ENCODE results near the gene CD38. TPM values are rescaled to one million over a fixed set of nuclear protein-coding genes. Genes with fewer than 3 reads are reported as not detected.
A peak's percentile ranks its signal among the peaks of the same experiment; 100 is the strongest.
"Not testable (repeated sequence)": the region's sequence is repeated elsewhere in the genome, so short reads cannot be mapped to it uniquely, and the experiment has no call there.

The CD38 gene
- total and polyA plus RNA-seq, 5 donors from 2014 or later, result 4.8 to 14.5 (median 6.4) TPM

DNA sequence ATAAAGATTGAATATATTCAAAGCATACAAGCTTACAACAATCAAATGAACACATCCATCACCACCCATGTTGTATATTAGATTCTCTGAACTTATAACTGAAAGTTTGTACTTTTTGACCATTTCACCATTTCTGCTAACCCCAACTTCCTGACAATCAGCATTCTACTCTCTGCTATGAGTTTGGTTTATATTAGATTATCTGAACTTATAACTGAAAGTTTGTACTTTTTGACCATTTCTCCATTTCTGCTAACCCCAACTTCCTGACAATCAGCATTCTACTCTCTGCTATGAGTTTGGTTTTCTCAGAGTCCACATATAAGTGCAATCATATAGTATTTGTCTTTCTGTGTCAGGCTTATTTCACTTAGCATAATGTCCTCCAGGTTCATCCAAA is 15.7 kb upstream of the CD38 start:
- H3K27me3 Mint-ChIP-seq; H3K27ac ChIP-seq (ENCODE audit: insufficient read depth, low read length, poor library complexity, severe bottlenecking); H3K4me3 ChIP-seq (ENCODE audit: low read depth, low read length); H3K9me3 Mint-ChIP-seq; H3K36me3 ChIP-seq (ENCODE audit: control insufficient read depth, insufficient read depth, low read length); H3K9me3 ChIP-seq (ENCODE audit: control insufficient read depth in 2 of 2, low read length in 2 of 2); H3K36me3 Mint-ChIP-seq; ATAC-seq (ENCODE audit: low read depth in 2 of 2); DNase-seq; H3K27me3 ChIP-seq (ENCODE audit: control insufficient read depth, insufficient read depth, low read length): not testable (repeated sequence)
- Mint-ChIP-seq H3K27ac (peak overlapping the region in 1 of 3 donors; percentile 87), H3K4me1 (peaks cover 20 to 39% (median 25%) of the 10 kb centered on the region in 4 donors), H3K4me3 (peak overlapping the region in 1 of 4 donors; percentile 10)
- peaks cover 27% of the 10 kb centered on the region for H3K4me1 ChIP-seq (ENCODE audit: control insufficient read depth, insufficient read depth, low read length, poor library complexity, severe bottlenecking)

- Histone ChIP-seq H3K9me3 (ENCODE audit: control insufficient read depth in 2 of 2, low read length in 2 of 2) (no peaks in the 10 kb centered on the region), H3K36me3 (ENCODE audit: control insufficient read depth, insufficient read depth, low read length) (no peaks in the 10 kb centered on the region), H3K27ac (ENCODE audit: insufficient read depth, low read length, poor library complexity, severe bottlenecking) (no peak overlapping the region), H3K4me3 (ENCODE audit: low read depth, low read length) (no peak overlapping the region), H3K27me3 (ENCODE audit: control insufficient read depth, insufficient read depth, low read length) (no peaks in the 10 kb centered on the region), H3K4me1 (ENCODE audit: control insufficient read depth, insufficient read depth, low read length, poor library complexity, severe bottlenecking) (peaks cover 31% of the 10 kb centered on the region)
- H3K27ac Mint-ChIP-seq, result peak overlapping the region; percentile 63 to 94 (median 92)
- ATAC-seq (ENCODE audit: low read depth in 2 of 2) (no peak), DNase-seq (peak in 1 of 3 donors; percentile 31)
- peaks cover 9% of the 10 kb centered on the region for H3K27me3 Mint-ChIP-seq
- H3K4me1 Mint-ChIP-seq, result peaks cover 20 to 49% (median 29%) of the 10 kb centered on the region in 4 donors
- no peak overlapping the region for H3K4me3 Mint-ChIP-seq
- H3K36me3 Mint-ChIP-seq, result no peaks in the 10 kb centered on the region
- H3K9me3 Mint-ChIP-seq, result peaks cover 0 to 1% (median 0%) of the 10 kb centered on the region in 7 donors
Measured at GRCh38 chr4:15765391-15765790, 12.7 kb upstream of the CD38 start.

DNA sequence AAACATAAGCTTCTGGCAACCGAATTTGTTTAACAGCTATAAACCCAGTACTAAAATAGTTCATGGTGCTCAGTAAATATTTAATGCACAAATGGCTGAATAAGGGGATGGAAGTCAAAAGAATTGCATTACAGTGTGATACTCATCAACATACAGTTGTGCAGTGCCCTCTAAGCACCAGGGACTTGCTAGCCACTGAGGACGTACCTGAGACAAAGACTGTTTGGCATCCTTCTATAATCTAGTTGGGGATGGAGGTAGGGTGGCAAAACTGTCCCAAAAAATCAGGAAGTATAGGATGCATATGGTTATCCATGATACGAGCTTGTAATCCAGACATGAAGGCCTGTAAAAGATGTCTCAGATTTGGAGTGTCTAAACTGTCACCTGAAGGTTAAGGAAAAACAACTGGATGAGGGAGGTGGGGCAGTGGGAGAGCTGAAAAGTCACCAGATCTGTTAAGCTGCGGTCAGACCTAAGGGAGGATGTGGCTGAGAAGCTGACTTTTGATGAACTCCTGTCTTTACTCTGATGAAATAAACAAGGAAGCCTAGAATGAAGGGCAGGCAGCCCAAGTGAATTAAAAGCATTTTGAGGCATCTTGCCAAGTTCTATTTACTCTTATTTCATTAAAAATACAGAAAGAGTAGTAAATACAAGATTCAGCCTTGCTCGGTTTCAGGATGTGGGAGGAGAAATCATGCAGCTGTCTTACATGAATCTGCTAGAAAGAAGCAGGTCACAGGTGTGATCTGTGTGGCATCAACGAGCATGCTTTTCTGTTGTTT is 12.0 kb upstream of the CD38 start:
- Mint-ChIP-seq H3K9me3 (peaks cover 0 to 1% (median 0%) of the 10 kb centered on the region in 7 donors), H3K27ac (peak overlapping the region; percentile 63 to 94 (median 92)), H3K4me1 (peaks cover 20 to 51% (median 32%) of the 10 kb centered on the region in 4 donors), H3K4me3 (peak overlapping the region; percentile 4 to 45 (median 30)), H3K36me3 (no peaks in the 10 kb centered on the region), H3K27me3 (peaks cover 9% of the 10 kb centered on the region)
- ATAC-seq (ENCODE audit: low read depth in 2 of 2), result peak; percentile 75 to 83
- peak overlapping the region; percentile 58 for H3K4me3 ChIP-seq (ENCODE audit: low read depth, low read length)
- no peaks in the 10 kb centered on the region for H3K9me3 ChIP-seq (ENCODE audit: control insufficient read depth in 2 of 2, low read length in 2 of 2)
- no peaks in the 10 kb centered on the region for H3K36me3 ChIP-seq (ENCODE audit: control insufficient read depth, insufficient read depth, low read length)
- no peaks in the 10 kb centered on the region for H3K27me3 ChIP-seq (ENCODE audit: control insufficient read depth, insufficient read depth, low read length)
- peaks cover 31% of the 10 kb centered on the region for H3K4me1 ChIP-seq (ENCODE audit: control insufficient read depth, insufficient read depth, low read length, poor library complexity, severe bottlenecking)
- H3K27ac ChIP-seq (ENCODE audit: insufficient read depth, low read length, poor library complexity, severe bottlenecking), result peak overlapping the region; percentile 62
- peak in 2 of 3 donors; percentile 64 to 84 for DNase-seq

DNA sequence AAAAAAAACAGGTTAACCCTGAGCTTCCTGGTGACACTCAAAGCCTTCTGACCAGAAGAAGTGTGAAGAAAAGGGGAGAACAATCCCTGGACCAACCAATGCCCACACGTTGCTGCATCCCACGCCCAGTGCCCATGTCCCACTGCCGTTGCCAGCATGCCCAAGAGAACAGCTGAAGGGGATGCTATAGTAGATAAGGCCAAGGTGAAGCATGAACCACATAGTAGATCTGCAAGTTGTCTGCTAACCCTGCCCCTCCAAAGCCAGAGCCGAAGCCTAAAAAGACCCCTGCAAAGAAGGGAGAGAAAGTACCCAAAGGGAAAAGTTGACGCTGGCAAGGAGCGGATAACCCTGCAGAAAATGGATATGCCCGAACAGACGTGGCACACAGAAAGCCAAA is 11.3 kb upstream of the CD38 start:
- Mint-ChIP-seq H3K4me1 (peaks cover 25 to 58% (median 39%) of the 10 kb centered on the region in 4 donors), H3K36me3 (no peaks in the 10 kb centered on the region)
- peak overlapping the region; percentile 58 for H3K4me3 ChIP-seq (ENCODE audit: low read depth, low read length)

DNA sequence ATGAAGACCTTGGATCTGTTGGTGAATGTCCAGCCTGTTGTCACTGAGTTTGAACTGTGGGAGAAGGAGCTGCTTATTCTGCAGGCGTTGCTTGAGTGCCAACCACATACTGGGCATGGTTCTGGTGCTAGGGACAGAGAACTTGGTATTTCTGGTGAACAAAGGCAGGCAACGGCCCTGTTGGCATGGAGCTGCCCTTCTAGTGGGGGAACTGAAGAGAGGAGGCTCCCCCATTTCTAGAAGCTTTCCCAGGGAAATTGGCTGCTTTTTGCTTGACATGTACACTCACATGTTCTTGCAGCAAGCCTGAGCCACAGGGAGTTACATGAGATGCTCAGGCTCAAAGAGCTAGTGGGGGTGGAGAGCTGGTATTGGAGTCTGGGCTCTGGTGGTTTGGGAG is 8.9 kb upstream of the CD38 start:
- Mint-ChIP-seq H3K4me1 (peaks cover 20 to 68% (median 51%) of the 10 kb centered on the region in 4 donors), H3K36me3 (no peaks in the 10 kb centered on the region), H3K27me3 (peaks cover 28% of the 10 kb centered on the region), H3K4me3 (no peak overlapping the region), H3K27ac (peak overlapping the region in 1 of 3 donors; percentile 63), H3K9me3 (peaks cover 0 to 5% (median 0%) of the 10 kb centered on the region in 7 donors)
- H3K4me3 ChIP-seq (ENCODE audit: low read depth, low read length), result no peak overlapping the region
- peaks cover 26% of the 10 kb centered on the region for H3K4me1 ChIP-seq (ENCODE audit: control insufficient read depth, insufficient read depth, low read length, poor library complexity, severe bottlenecking)
- H3K27me3 ChIP-seq (ENCODE audit: control insufficient read depth, insufficient read depth, low read length), result no peaks in the 10 kb centered on the region
- ATAC-seq (ENCODE audit: low read depth in 2 of 2) (no peak), DNase-seq (no peak)
- H3K36me3 ChIP-seq (ENCODE audit: control insufficient read depth, insufficient read depth, low read length), result no peaks in the 10 kb centered on the region
- H3K27ac ChIP-seq (ENCODE audit: insufficient read depth, low read length, poor library complexity, severe bottlenecking), result no peak overlapping the region
- H3K9me3 ChIP-seq (ENCODE audit: control insufficient read depth in 2 of 2, low read length in 2 of 2), result no peaks in the 10 kb centered on the region

More for the DNA sequence above, 11.3 kb upstream of the CD38 start:
- Mint-ChIP-seq H3K9me3 (peaks cover 0 to 1% (median 0%) of the 10 kb centered on the region in 7 donors), H3K27ac (peak overlapping the region; percentile 57 to 94 (median 92)), H3K4me3 (peak overlapping the region; percentile 4 to 45 (median 30)), H3K27me3 (peaks cover 15% of the 10 kb centered on the region)
- Histone ChIP-seq H3K4me1 (ENCODE audit: control insufficient read depth, insufficient read depth, low read length, poor library complexity, severe bottlenecking) (peaks cover 31% of the 10 kb centered on the region), H3K9me3 (ENCODE audit: control insufficient read depth in 2 of 2, low read length in 2 of 2) (no peaks in the 10 kb centered on the region), H3K27me3 (ENCODE audit: control insufficient read depth, insufficient read depth, low read length) (no peaks in the 10 kb centered on the region), H3K36me3 (ENCODE audit: control insufficient read depth, insufficient read depth, low read length) (no peaks in the 10 kb centered on the region), H3K27ac (ENCODE audit: insufficient read depth, low read length, poor library complexity, severe bottlenecking) (peak overlapping the region; percentile 62)
- no peak for DNase-seq
- no peak for ATAC-seq (ENCODE audit: low read depth in 2 of 2)

- H3K9me3 ChIP-seq (ENCODE audit: control insufficient read depth in 2 of 2, low read length in 2 of 2), result no peaks in the 10 kb centered on the region
- Mint-ChIP-seq H3K27ac (peak overlapping the region in 1 of 3 donors; percentile 77), H3K4me1 (peaks cover 10 to 54% (median 40%) of the 10 kb centered on the region in 4 donors), H3K36me3 (no peaks in the 10 kb centered on the region), H3K27me3 (peaks cover 37% of the 10 kb centered on the region), H3K4me3 (peak overlapping the region in 2 of 4 donors; percentile 28 to 46), H3K9me3 (peaks cover 0 to 5% (median 0%) of the 10 kb centered on the region in 7 donors)
- H3K27ac ChIP-seq (ENCODE audit: insufficient read depth, low read length, poor library complexity, severe bottlenecking), result no peak overlapping the region
- no peak overlapping the region for H3K4me3 ChIP-seq (ENCODE audit: low read depth, low read length)
- DNase-seq (peak in 1 of 3 donors; percentile 65), ATAC-seq (ENCODE audit: low read depth in 2 of 2) (peak in 1 of 2 donors; percentile 31)
- peaks cover 2% of the 10 kb centered on the region for H3K27me3 ChIP-seq (ENCODE audit: control insufficient read depth, insufficient read depth, low read length)
- H3K36me3 ChIP-seq (ENCODE audit: control insufficient read depth, insufficient read depth, low read length), result no peaks in the 10 kb centered on the region
- H3K4me1 ChIP-seq (ENCODE audit: control insufficient read depth, insufficient read depth, low read length, poor library complexity, severe bottlenecking), result peaks cover 16% of the 10 kb centered on the region
Measured at GRCh38 chr4:15771216-15772058, 6.7 kb upstream of the CD38 start.

DNA sequence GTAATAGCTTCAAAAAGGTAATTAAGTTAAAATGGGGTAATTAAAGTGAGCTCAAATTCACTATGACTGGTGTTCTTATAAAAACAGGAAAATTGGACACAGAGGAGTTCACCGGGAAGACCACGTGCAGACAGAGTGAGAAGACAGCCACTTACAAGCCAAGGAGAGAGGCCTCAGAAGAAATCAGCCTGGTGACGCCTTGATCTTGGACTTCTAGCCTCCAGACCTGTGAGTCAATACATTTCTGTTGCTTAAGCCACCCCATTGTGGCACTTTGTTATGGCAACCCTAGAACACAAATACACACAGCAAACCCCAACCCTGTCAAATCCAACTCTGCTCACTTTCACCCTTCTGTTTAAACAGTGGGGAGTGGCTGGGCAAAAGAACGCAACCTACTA is 4.1 kb upstream of the CD38 start:
- ATAC-seq (ENCODE audit: low read depth in 2 of 2), result no peak
- Histone ChIP-seq H3K27ac (ENCODE audit: insufficient read depth, low read length, poor library complexity, severe bottlenecking) (no peak overlapping the region), H3K36me3 (ENCODE audit: control insufficient read depth, insufficient read depth, low read length) (no peaks in the 10 kb centered on the region), H3K4me3 (ENCODE audit: low read depth, low read length) (no peak overlapping the region), H3K27me3 (ENCODE audit: control insufficient read depth, insufficient read depth, low read length) (peaks cover 2% of the 10 kb centered on the region), H3K9me3 (ENCODE audit: control insufficient read depth in 2 of 2, low read length in 2 of 2) (no peaks in the 10 kb centered on the region), H3K4me1 (ENCODE audit: control insufficient read depth, insufficient read depth, low read length, poor library complexity, severe bottlenecking) (peaks cover 16% of the 10 kb centered on the region)
- peaks cover 5 to 55% (median 41%) of the 10 kb centered on the region in 4 donors for H3K4me1 Mint-ChIP-seq
- peaks cover 51% of the 10 kb centered on the region for H3K27me3 Mint-ChIP-seq
- H3K27ac Mint-ChIP-seq, result no peak overlapping the region
- no peaks in the 10 kb centered on the region for H3K36me3 Mint-ChIP-seq
- H3K4me3 Mint-ChIP-seq, result no peak overlapping the region
- DNase-seq, result no peak
- H3K9me3 Mint-ChIP-seq, result peaks cover 0 to 4% (median 0%) of the 10 kb centered on the region in 7 donors
